ENCODE measurements around the gene NT5DC1.

Gene NT5DC1

GRCh38 chr6:116215414-116215813 lies 114.8 kb downstream of the NT5DC1 start:
- Histone ChIP-seq H3K4me2 (ENCODE audit: low read depth, low read length) (no peak overlapping the region), H3F3A (ENCODE audit: insufficient read depth, low read length) (0 out of 2 replicates have a peak, but pooled peaks cover 4% of the 10 kb centered on the region), H3K27ac (ENCODE audit: low read length) (no peak overlapping the region), H3K9me2 (replicated peaks; ENCODE audit: insufficient read depth, low read length) (no peaks in the 10 kb centered on the region), H3K79me2 (ENCODE audit: low read length) (no peaks in the 10 kb centered on the region), H3K4me3 (ENCODE audit: low read length) (no peak overlapping the region), H2AFZ (ENCODE audit: low read length) (no peak overlapping the region), H3K27me3 (replicated peaks; ENCODE audit: insufficient read depth, low read length) (no peaks in the 10 kb centered on the region), H3K9me3 (replicated peaks; ENCODE audit: insufficient read depth, low read length) (no peaks in the 10 kb centered on the region), H3K36me3 (replicated peaks; ENCODE audit: insufficient read depth, low read length) (no peaks in the 10 kb centered on the region), H4K20me1 (ENCODE audit: insufficient read depth, low read length) (no peaks in the 10 kb centered on the region), H3K4me1 (ENCODE audit: low read length) (no peaks in the 10 kb centered on the region), H3K9ac (ENCODE audit: low read length) (no peak overlapping the region)
- TF ChIP-seq EZH2 (optimal IDR thresholded peaks at IDR 0.05; ENCODE audit: low read depth, low read length), result no peak
- no peak for TF ChIP-seq EZH2phosphoT487 (IDR thresholded peaks at IDR 0.05; ENCODE audit: low read length)
- TF ChIP-seq CTCF (IDR thresholded peaks at IDR 0.05; ENCODE audit: low read length), result no peak
- DNase-seq, result no peak

- Histone ChIP-seq H2AFZ (ENCODE audit: low read length) (no peak overlapping the region), H3K4me2 (ENCODE audit: low read depth, low read length) (no peak overlapping the region), H3K9me3 (replicated peaks; ENCODE audit: insufficient read depth, low read length) (no peaks in the 10 kb centered on the region), H3K4me3 (ENCODE audit: low read length) (no peak overlapping the region), H3K9me2 (replicated peaks; ENCODE audit: insufficient read depth, low read length) (no peaks in the 10 kb centered on the region), H3K27ac (ENCODE audit: low read length) (no peak overlapping the region), H4K20me1 (ENCODE audit: insufficient read depth, low read length) (no peaks in the 10 kb centered on the region), H3K9ac (ENCODE audit: low read length) (no peak overlapping the region), H3K36me3 (replicated peaks; ENCODE audit: insufficient read depth, low read length) (no peaks in the 10 kb centered on the region), H3K79me2 (ENCODE audit: low read length) (no peaks in the 10 kb centered on the region), H3K4me1 (ENCODE audit: low read length) (no peaks in the 10 kb centered on the region), H3F3A (ENCODE audit: insufficient read depth, low read length) (0 out of 2 replicates have a peak, but pooled peaks cover 4% of the 10 kb centered on the region), H3K27me3 (replicated peaks; ENCODE audit: insufficient read depth, low read length) (no peaks in the 10 kb centered on the region)
- DNase-seq, result peak; percentile 47
- TF ChIP-seq EZH2 (optimal IDR thresholded peaks at IDR 0.05; ENCODE audit: low read depth, low read length), result no peak
- peak; percentile 53 for TF ChIP-seq CTCF (IDR thresholded peaks at IDR 0.05; ENCODE audit: low read length)
- TF ChIP-seq EZH2phosphoT487 (IDR thresholded peaks at IDR 0.05; ENCODE audit: low read length), result no peak
These were observed 116.4 kb downstream of the NT5DC1 start for GRCh38 chr6:116217069-116217468.

- no peaks in the 10 kb centered on the region for H3K9me2 ChIP-seq (replicated peaks; ENCODE audit: insufficient read depth, low read length)
- H3K36me3 ChIP-seq (replicated peaks; ENCODE audit: insufficient read depth, low read length), result no peaks in the 10 kb centered on the region
- TF ChIP-seq EZH2 (optimal IDR thresholded peaks at IDR 0.05; ENCODE audit: low read depth, low read length) (no peak), CTCF (IDR thresholded peaks at IDR 0.05; ENCODE audit: low read length) (peak; percentile 49)
- no peak overlapping the region for H3K4me2 ChIP-seq (ENCODE audit: low read depth, low read length)
- H3K4me3 ChIP-seq (ENCODE audit: low read length), result no peak overlapping the region
- no peaks in the 10 kb centered on the region for H3K79me2 ChIP-seq (ENCODE audit: low read length)
- H2AFZ ChIP-seq (ENCODE audit: low read length), result no peak overlapping the region
- no peak overlapping the region for H3K27ac ChIP-seq (ENCODE audit: low read length)
- no peaks in the 10 kb centered on the region for H4K20me1 ChIP-seq (ENCODE audit: insufficient read depth, low read length)
- 0 out of 2 replicates have a peak, but pooled peaks cover 4% of the 10 kb centered on the region for H3F3A ChIP-seq (ENCODE audit: insufficient read depth, low read length)
- no peaks in the 10 kb centered on the region for H3K27me3 ChIP-seq (replicated peaks; ENCODE audit: insufficient read depth, low read length)
- no peak overlapping the region for H3K9ac ChIP-seq (ENCODE audit: low read length)
- H3K9me3 ChIP-seq (replicated peaks; ENCODE audit: insufficient read depth, low read length), result no peaks in the 10 kb centered on the region
- peak; percentile 34 for DNase-seq
- no peaks in the 10 kb centered on the region for H3K4me1 ChIP-seq (ENCODE audit: low read length)
These were observed 117.5 kb downstream of the NT5DC1 start for GRCh38 chr6:116218172-116218633.
